Ovary (tissue), 9 donors: ENCODE results near the gene CCDC7. TPM values are rescaled to one million over a fixed set of nuclear protein-coding genes. Genes with fewer than 3 reads are reported as not detected.

Source experiments
- DNase-seq, 5 donors: peaks; one replicate each; pipeline ENCODE4 v3.0.0-alpha.2; 2019 to 2020
- H3K27ac ChIP-seq, 2 donors: fragments of 200-600 bp; one replicate each; pipeline versions ENCODE4 v1.5.1 to v1.8.0; 2019 to 2022
- H3K27me3 ChIP-seq: fragments of 200-600 bp; one replicate; pipeline ENCODE4 v1.8.0; 2022
- H3K36me3 ChIP-seq: fragments of 200-600 bp; sonication (generic); one replicate; pipeline ENCODE4 v1.5.1; 2019
- H3K4me1 ChIP-seq: one replicate; pipeline ENCODE4 v1.8.1; 2013; ENCODE audit warnings: mild to moderate bottlenecking, moderate library complexity; ENCODE audit not compliant: insufficient read depth
- H3K4me3 ChIP-seq: fragments of 200-600 bp; sonication (generic); one replicate; pipeline ENCODE4 v1.5.1; 2017
- H3K9me3 ChIP-seq, 2 donors: fragments of 200-600 bp in 1 of 2; sonication (generic) in 1 of 2; one replicate each; pipeline versions ENCODE4 v1.5.1 to v1.8.1; 2013 to 2019; ENCODE audit warnings: mild to moderate bottlenecking in 1 of 2, moderate library complexity in 1 of 2
- CTCF ChIP-seq, 3 donors: fragments of 450-650 bp in 2 of 3; fragments of 200-600 bp in 1 of 3; IDR thresholded peaks; one replicate each; pipeline versions ENCODE4 v1.5.1 to v1.8.0; 2016 to 2022; ENCODE audit warnings: antibody characterized with exemption in 3 of 3, mild to moderate bottlenecking in 1 of 3
- EP300 ChIP-seq: sonication (generic); formaldehyde crosslinking; IDR thresholded peaks from one replicate; pipeline ENCODE4 v1.6.1; 2017; ENCODE audit warnings: antibody characterized with exemption
- POLR2A ChIP-seq: fragments of 450-650 bp; IDR thresholded peaks from one replicate; pipeline ENCODE4 v1.6.1; 2017; ENCODE audit warnings: antibody characterized with exemption, mild to moderate bottlenecking, moderate library complexity
- WGBS, 3 donors: extraction: QIAGEN DNeasy Blood & Tissue Kit in 1 of 3; methylation state at CpG; one replicate each; pipeline versions ENCODE4 v1.1.5 to v1.1.7; 2013 to 2017; 5-methylcytosine and 5-hydroxymethylcytosine counted together
- intact Hi-C, 4 donors: fragments of 100-400 bp; cut with DNase I; formaldehyde crosslinking; loops; one replicate each; pipeline versions ENCODE4 v1.11.0 to v1.15.1; 2022 to 2023
- polyA plus RNA-seq, 2 donors: library from polyadenylated mRNA; stranded (reverse); fragments of 200-250 nt in 1 of 2; fragments of 350-450 nt in 1 of 2; fragmentation: Illumina TruSeq in 1 of 2; extraction: RNeasy Lipid Tissue Mini Kit (QIAGEN cat#74804) in 1 of 2; gene quantifications; one replicate each; pipeline ENCODE4 v1.2.3, GENCODE V29; 2013 to 2014
- total RNA-seq, 7 donors: library from RNA; depleted of rRNA in 2 of 7; stranded (reverse); fragments of >200 nt in 2 of 7; fragmentation: NEBNext Ultra II Directional in 3 of 7; extraction: Animal tissue kit (Norgen Biotek cat#: 25700) in 3 of 7; gene quantifications; one replicate each; pipeline versions ENCODE4 v1.1.0 to v1.2.4, GENCODE V29; 2016 to 2023
- donor health status: DM: no; HTN: no; CAD: no; lungs with moderate emphysema.
- donor health status: DM: no; HTN: no; CAD: no.
- donor health status: Bipolar disorder and iron deficiency.
- donor health status: DM: yes; HTN: yes; CAD: no.
- donor health status: DM: no; HTN: no; CAD: no.
- donor health status: DM: yes; HTN: yes; CAD: no.

The CCDC7 gene
- total and polyA plus RNA-seq, 9 donors, result 1.2 to 83.4 (median 47.2) TPM

GRCh38 chr10:32680803-32681557 lies 235.0 kb downstream of the CCDC7 start:
- H3K9me3 ChIP-seq, result no peaks in the 10 kb centered on the region
- no peak for DNase-seq
- no peak overlapping the region for H3K27ac ChIP-seq
- 88 to 90% (median 89%) methylated on average over 4 of the region's 4 CpGs for WGBS, 3 donors
- H3K4me3 ChIP-seq, result no peak overlapping the region
- TF ChIP-seq EP300 (no peak), POLR2A (no peak), CTCF (IDR thresholded peaks at IDR 0.05) (no peak)
- H3K4me1 ChIP-seq, result no peaks in the 10 kb centered on the region
- H3K36me3 ChIP-seq, result no peaks in the 10 kb centered on the region
- H3K27me3 ChIP-seq, result no peaks in the 10 kb centered on the region
- intact Hi-C loops, result no loop called here

- intact Hi-C loops, result no loop called here
- H3K9me3 ChIP-seq, result no peaks in the 10 kb centered on the region
- H3K27ac ChIP-seq, result no peak overlapping the region
- DNase-seq, result no peak
- H3K27me3 ChIP-seq, result no peaks in the 10 kb centered on the region
- no peaks in the 10 kb centered on the region for H3K4me1 ChIP-seq
- WGBS, 3 donors, result 83 to 100% (median 94%) methylated on average over 2 of the region's 2 CpGs
- TF ChIP-seq EP300 (no peak), CTCF (IDR thresholded peaks at IDR 0.05) (no peak), POLR2A (no peak)
- no peaks in the 10 kb centered on the region for H3K36me3 ChIP-seq
- H3K4me3 ChIP-seq, result no peak overlapping the region
Observed at GRCh38 chr10:32684291-32684690, 238.4 kb downstream of the CCDC7 start.

GRCh38 chr10:32687116-32687515 lies 241.2 kb downstream of the CCDC7 start:
- Histone ChIP-seq H3K27ac (no peak overlapping the region), H3K4me1 (no peaks in the 10 kb centered on the region), H3K36me3 (no peaks in the 10 kb centered on the region), H3K4me3 (no peak overlapping the region), H3K9me3 (no peaks in the 10 kb centered on the region), H3K27me3 (no peaks in the 10 kb centered on the region)
- intact Hi-C loops, result no loop called here
- no peak for DNase-seq
- no peak for TF ChIP-seq POLR2A
- TF ChIP-seq EP300, result no peak
- no peak for TF ChIP-seq CTCF (IDR thresholded peaks at IDR 0.05)

GRCh38 chr10:32687546-32687945 lies 241.6 kb downstream of the CCDC7 start:
- H3K4me3 ChIP-seq, result no peak overlapping the region
- H3K9me3 ChIP-seq, result no peaks in the 10 kb centered on the region
- WGBS, 3 donors, result 73 to 88% (median 83%) methylated on average over 2 of the region's 2 CpGs
- no peak for DNase-seq
- intact Hi-C loops, result no loop called here
- H3K27ac ChIP-seq, result no peak overlapping the region
- H3K4me1 ChIP-seq, result no peaks in the 10 kb centered on the region
- no peaks in the 10 kb centered on the region for H3K36me3 ChIP-seq
- TF ChIP-seq CTCF (IDR thresholded peaks at IDR 0.05), result no peak
- TF ChIP-seq EP300, result no peak
- H3K27me3 ChIP-seq, result no peaks in the 10 kb centered on the region
